ENCODE results near the gene EPSTI1.

DNA sequence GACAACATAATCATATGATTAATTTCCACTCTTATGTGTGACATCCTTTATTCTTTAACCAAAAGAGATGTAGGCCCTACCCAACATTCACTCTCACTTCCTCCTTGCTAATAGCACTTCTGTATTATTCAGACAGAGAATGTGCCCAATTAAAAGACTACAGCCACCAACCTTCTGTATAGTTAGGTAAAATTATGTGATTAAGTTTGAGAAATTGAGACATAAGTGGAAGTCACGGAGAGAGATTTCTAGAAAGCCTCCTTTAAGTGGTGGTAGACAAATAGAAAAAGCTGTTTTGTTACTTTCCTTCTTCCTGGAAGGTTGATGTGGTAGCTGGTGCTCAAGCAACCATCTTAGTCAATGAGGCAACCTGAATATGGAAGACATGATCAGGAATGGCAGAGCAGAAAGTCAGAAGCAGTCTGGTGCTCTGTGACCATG lies 14.8 kb downstream of the EPSTI1 start:
- TF ChIP-seq SUZ12 (IDR thresholded peaks at IDR 0.05; ENCODE audit: extremely low read depth, insufficient read depth, insufficient read length) (no peak), ZNF274 (IDR thresholded peaks at IDR 0.05; ENCODE audit: low read depth, low read length) (no peak), YY1 (IDR thresholded peaks at IDR 0.05; ENCODE audit: insufficient read depth, insufficient read length) (no peak)

All from NT2/D1 (cell line).